Measurements from ENCODE around the gene NTM. TPM values are rescaled to one million over a fixed set of nuclear protein-coding genes. Genes with fewer than 3 reads are reported as not detected.

NTM gene
- total RNA-seq, 1 experiment from 2014 or later = 0.73 TPM

DNA sequence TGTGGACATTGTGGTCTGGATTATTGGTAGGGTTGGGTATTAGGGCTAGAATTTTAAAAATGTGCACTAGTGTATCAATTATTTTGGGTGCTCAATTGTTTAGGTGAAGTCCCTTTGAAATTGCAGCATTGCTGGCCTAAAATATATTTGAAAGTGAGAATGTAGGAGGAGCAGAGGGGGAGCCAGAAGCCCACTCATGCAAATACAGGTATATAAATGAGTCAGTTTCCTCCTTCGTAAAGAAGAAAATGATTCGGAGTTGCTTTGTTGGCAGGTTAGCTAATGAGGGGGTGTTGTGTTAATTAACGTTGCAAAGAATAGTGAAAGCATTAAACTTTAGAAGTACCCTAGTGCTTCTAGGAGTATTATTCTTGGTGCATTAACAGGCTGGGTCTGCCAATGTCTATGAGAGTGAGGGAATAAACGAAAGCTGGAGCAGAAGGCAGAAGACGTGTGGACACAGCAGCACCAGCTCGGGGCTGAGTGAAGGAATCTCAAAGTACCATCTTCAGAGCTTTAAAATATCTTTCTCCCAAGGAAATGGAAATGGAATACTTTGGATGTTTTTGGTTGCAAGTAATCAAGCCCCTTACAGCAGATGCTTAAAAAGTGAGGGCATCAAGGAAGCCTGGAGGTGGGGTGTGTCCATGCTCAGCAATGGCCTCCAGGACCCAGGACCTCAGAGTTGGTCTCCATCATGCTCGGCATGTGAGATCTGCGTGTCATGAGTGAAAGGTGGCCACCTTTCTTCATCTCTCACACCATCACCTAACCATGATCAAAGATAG, 522.9 kb downstream of the NTM start:
- Histone ChIP-seq H3K9me3 (no peaks in the 10 kb centered on the region), H3K4me1 (no peaks in the 10 kb centered on the region), H3K27me3 (replicated peaks; ENCODE audit: control insufficient read depth, insufficient read depth, low read length) (no peaks in the 10 kb centered on the region), H3K4me3 (ENCODE audit: low read depth, low read length) (no peak overlapping the region), H3K36me3 (ENCODE audit: control insufficient read depth, insufficient read depth, low read length) (no peaks in the 10 kb centered on the region)
- CTCF ChIA-PET = no interaction called here
- TF ChIP-seq, protein P1, sequence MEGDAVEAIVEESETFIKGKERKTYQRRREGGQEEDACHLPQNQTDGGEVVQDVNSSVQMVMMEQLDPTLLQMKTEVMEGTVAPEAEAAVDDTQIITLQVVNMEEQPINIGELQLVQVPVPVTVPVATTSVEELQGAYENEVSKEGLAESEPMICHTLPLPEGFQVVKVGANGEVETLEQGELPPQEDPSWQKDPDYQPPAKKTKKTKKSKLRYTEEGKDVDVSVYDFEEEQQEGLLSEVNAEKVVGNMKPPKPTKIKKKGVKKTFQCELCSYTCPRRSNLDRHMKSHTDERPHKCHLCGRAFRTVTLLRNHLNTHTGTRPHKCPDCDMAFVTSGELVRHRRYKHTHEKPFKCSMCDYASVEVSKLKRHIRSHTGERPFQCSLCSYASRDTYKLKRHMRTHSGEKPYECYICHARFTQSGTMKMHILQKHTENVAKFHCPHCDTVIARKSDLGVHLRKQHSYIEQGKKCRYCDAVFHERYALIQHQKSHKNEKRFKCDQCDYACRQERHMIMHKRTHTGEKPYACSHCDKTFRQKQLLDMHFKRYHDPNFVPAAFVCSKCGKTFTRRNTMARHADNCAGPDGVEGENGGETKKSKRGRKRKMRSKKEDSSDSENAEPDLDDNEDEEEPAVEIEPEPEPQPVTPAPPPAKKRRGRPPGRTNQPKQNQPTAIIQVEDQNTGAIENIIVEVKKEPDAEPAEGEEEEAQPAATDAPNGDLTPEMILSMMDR (IDR thresholded peaks at IDR 0.05; ENCODE audit: insufficient read depth in 1 of 2, low read depth in 1 of 2, low read length in 1 of 2, severe bottlenecking in 1 of 2, unreplicated experiment in 1 of 2) = no peak
- BruUV-seq (replicated peaks) = no TSS peak
- no peak for DNase-seq
- Mint-ChIP-seq H3K27ac (ENCODE audit: unreplicated experiment) (no peak overlapping the region), H3K4me1 (ENCODE audit: low read depth, unreplicated experiment) (no peaks in the 10 kb centered on the region), H3K9me3 (ENCODE audit: unreplicated experiment) (no peaks in the 10 kb centered on the region), H3K36me3 (ENCODE audit: insufficient read depth, unreplicated experiment) (no peaks in the 10 kb centered on the region), H3K4me3 (ENCODE audit: unreplicated experiment) (no peak overlapping the region), H3K27me3 (ENCODE audit: insufficient read depth, unreplicated experiment) (peaks cover 8% of the 10 kb centered on the region)
- POLR2A ChIA-PET = no interaction called here
- intact Hi-C loops (cut with micrococcal nuclease; ENCODE audit: unreplicated experiment) = no loop called here

- POLR2A ChIA-PET = no interaction called here
- intact Hi-C loops (cut with micrococcal nuclease; ENCODE audit: unreplicated experiment) = no loop called here
- Histone ChIP-seq H3K36me3 (ENCODE audit: control insufficient read depth, insufficient read depth, low read length) (no peaks in the 10 kb centered on the region), H3K27me3 (replicated peaks; ENCODE audit: control insufficient read depth, insufficient read depth, low read length) (no peaks in the 10 kb centered on the region), H3K4me1 (no peaks in the 10 kb centered on the region), H3K4me3 (ENCODE audit: low read depth, low read length) (no peak overlapping the region), H3K9me3 (no peaks in the 10 kb centered on the region)
- CTCF ChIA-PET = no interaction called here
- TF ChIP-seq, protein P1 (IDR thresholded peaks at IDR 0.05; ENCODE audit: insufficient read depth in 1 of 2, low read depth in 1 of 2, low read length in 1 of 2, severe bottlenecking in 1 of 2, unreplicated experiment in 1 of 2) = no peak
- Mint-ChIP-seq H3K9me3 (ENCODE audit: unreplicated experiment) (no peaks in the 10 kb centered on the region), H3K36me3 (ENCODE audit: insufficient read depth, unreplicated experiment) (no peaks in the 10 kb centered on the region), H3K4me3 (ENCODE audit: unreplicated experiment) (no peak overlapping the region), H3K27me3 (ENCODE audit: insufficient read depth, unreplicated experiment) (peaks cover 6% of the 10 kb centered on the region), H3K4me1 (ENCODE audit: low read depth, unreplicated experiment) (no peaks in the 10 kb centered on the region), H3K27ac (ENCODE audit: unreplicated experiment) (no peak overlapping the region)
- no TSS peak for BruUV-seq (replicated peaks)
- DNase-seq = no peak
Observed at GRCh38 chr11:131893988-131894387, 523.6 kb downstream of the NTM start.

DNA sequence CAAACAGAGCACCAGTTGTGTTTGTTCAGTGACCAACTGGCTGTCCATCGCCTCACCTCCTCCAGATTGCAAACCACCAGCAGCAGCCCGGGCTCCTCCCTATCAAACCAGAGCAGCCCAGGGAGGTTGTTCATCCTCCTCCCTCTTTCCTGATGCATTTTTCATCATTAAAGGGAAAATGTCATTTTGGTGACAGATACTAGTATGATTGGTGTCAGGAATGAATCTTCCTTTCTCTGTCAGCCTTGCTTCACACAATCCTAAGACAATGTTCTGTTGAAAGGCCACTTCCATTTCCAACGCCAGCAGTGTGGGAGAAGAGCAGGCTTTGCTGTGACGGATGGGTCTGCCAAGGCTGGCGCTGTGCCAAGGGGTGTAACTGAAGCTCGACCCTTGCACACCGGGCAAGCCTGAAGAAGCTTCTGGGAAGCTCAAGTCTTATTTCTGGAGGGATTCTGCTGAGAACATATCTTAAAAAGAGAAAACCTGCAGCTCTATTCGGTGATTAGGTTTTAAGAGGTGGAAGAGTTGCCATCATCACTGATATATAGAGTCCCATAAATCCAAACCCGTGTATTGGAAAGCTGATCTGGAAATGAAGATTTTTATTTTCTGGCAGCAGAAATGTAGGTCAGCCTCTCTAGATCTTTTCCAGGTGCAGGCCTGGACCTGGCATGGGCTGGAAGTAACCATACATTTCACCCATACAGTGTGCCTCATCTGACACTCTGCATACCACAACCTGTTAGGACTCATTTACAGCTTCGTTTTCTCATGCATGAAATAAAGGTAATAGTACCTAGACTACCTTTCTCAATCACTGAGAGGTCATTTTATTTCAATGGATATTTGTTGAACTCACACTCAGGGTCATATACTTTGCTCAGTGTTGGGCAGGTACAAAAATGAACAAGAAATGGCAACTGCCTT, 524.5 kb downstream of the NTM start:
- ChIA-PET CTCF (no interaction called here), POLR2A (no interaction called here)
- DNase-seq = no peak
- H3K36me3 ChIP-seq (ENCODE audit: control insufficient read depth, insufficient read depth, low read length) = no peaks in the 10 kb centered on the region
- Mint-ChIP-seq H3K36me3 (ENCODE audit: insufficient read depth, unreplicated experiment) (no peaks in the 10 kb centered on the region), H3K9me3 (ENCODE audit: unreplicated experiment) (no peaks in the 10 kb centered on the region), H3K4me3 (ENCODE audit: unreplicated experiment) (no peak overlapping the region), H3K4me1 (ENCODE audit: low read depth, unreplicated experiment) (no peaks in the 10 kb centered on the region), H3K27ac (ENCODE audit: unreplicated experiment) (no peak overlapping the region), H3K27me3 (ENCODE audit: insufficient read depth, unreplicated experiment) (peaks cover 6% of the 10 kb centered on the region)
- H3K4me1 ChIP-seq = no peaks in the 10 kb centered on the region
- no peaks in the 10 kb centered on the region for H3K9me3 ChIP-seq
- TF ChIP-seq, protein P1 (IDR thresholded peaks at IDR 0.05; ENCODE audit: insufficient read depth in 1 of 2, low read depth in 1 of 2, low read length in 1 of 2, severe bottlenecking in 1 of 2, unreplicated experiment in 1 of 2) = no peak
- BruUV-seq (replicated peaks) = no TSS peak
- intact Hi-C loops (cut with micrococcal nuclease; ENCODE audit: unreplicated experiment) = no loop called here
- H3K4me3 ChIP-seq (ENCODE audit: low read depth, low read length) = no peak overlapping the region
- H3K27me3 ChIP-seq (replicated peaks; ENCODE audit: control insufficient read depth, insufficient read depth, low read length) = no peaks in the 10 kb centered on the region

Measured in Caco-2 (cell line).